HepG2 (cell line): ENCODE results near the gene ZNF670. TPM values are rescaled to one million over a fixed set of nuclear protein-coding genes. Genes with fewer than 3 reads are reported as not detected.

Source experiments
- BHLHE40 ChIP-seq: IDR thresholded peaks from 2 replicates; pipeline ENCODE4 v1.6.1; 2011; ENCODE audit warnings: low read length, improper control_type of control experiment
- CHD2 ChIP-seq: IDR thresholded peaks from 2 replicates; pipeline ENCODE4 v1.6.1; 2011; ENCODE audit warnings: low read depth, low read length, improper control_type of control experiment
- GTF2F1 ChIP-seq: fragments of 150-350 bp; IDR thresholded peaks from 2 replicates; pipeline ENCODE4 v1.6.1; 2014; ENCODE audit warnings: low read length
- HDAC2 ChIP-seq: sonication (generic); formaldehyde crosslinking; IDR thresholded peaks from 2 replicates; pipeline ENCODE4 v1.4.0; 2020; ENCODE audit warnings: missing genetic modification reagents
- HDAC6 ChIP-seq: fragments of 200-600 bp; sonication (generic); IDR thresholded peaks from 2 replicates; pipeline ENCODE4 v1.7.0; 2017; ENCODE audit warnings: mild to moderate bottlenecking, antibody characterized with exemption, low read length, low read depth
- KAT7 ChIP-seq: IDR thresholded peaks from 2 replicates; pipeline ENCODE4 v1.6.1; 2018; ENCODE audit warnings: borderline replicate concordance, missing compliant biosample characterization
- KDM4B ChIP-seq: sonication (generic); formaldehyde crosslinking; IDR thresholded peaks from 2 replicates; pipeline ENCODE4 v1.4.0; 2020; ENCODE audit warnings: missing genetic modification reagents
- REL ChIP-seq: sonication (generic); formaldehyde crosslinking; conservative IDR thresholded peaks from 2 replicates; pipeline ENCODE4 v1.8.0; 2022; ENCODE audit warnings: mild to moderate bottlenecking, missing genetic modification reagents, moderate library complexity
- SNAI1 ChIP-seq: sonication (generic); formaldehyde crosslinking; IDR thresholded peaks from 2 replicates; pipeline ENCODE4 v1.5.0; 2020; ENCODE audit warnings: mild to moderate bottlenecking, missing genetic modification reagents, borderline replicate concordance
- SRF ChIP-seq: IDR thresholded peaks from 2 replicates; pipeline ENCODE4 v1.6.1; 2011; ENCODE audit warnings: mild to moderate bottlenecking, low read depth, low read length, moderate library complexity
- TBL1XR1 ChIP-seq: fragments of 150-350 bp; IDR thresholded peaks from 2 replicates; pipeline ENCODE4 v1.6.1; 2014; ENCODE audit warnings: borderline replicate concordance, low read length; ENCODE audit not compliant: partially characterized antibody
- THYN1 ChIP-seq: sonication (generic); formaldehyde crosslinking; IDR thresholded peaks from 2 replicates; pipeline ENCODE4 v1.8.1; 2023; ENCODE audit warnings: low read depth, mild to moderate bottlenecking, moderate library complexity, missing genetic modification reagents, borderline replicate concordance
- ZNF20 ChIP-seq: sonication (generic); formaldehyde crosslinking; IDR thresholded peaks from 2 replicates; pipeline ENCODE4 v1.4.0; 2020; ENCODE audit warnings: mild to moderate bottlenecking, moderate library complexity, missing genetic modification reagents
- ZNF33A ChIP-seq: sonication (generic); formaldehyde crosslinking; IDR thresholded peaks from 2 replicates; pipeline ENCODE4 v1.5.1; 2020; ENCODE audit warnings: missing genetic modification reagents, mild to moderate bottlenecking, moderate library complexity, borderline replicate concordance
- ZNF747 ChIP-seq: sonication (generic); formaldehyde crosslinking; IDR thresholded peaks from 2 replicates; pipeline ENCODE4 v1.8.1; 2023; ENCODE audit warnings: missing genetic modification reagents, mild to moderate bottlenecking, borderline replicate concordance
- ZNF777 ChIP-seq: sonication (generic); formaldehyde crosslinking; IDR thresholded peaks from 2 replicates; pipeline ENCODE4 v1.4.0; 2020; ENCODE audit warnings: missing genetic modification reagents
- ZNF781 ChIP-seq: sonication (generic); formaldehyde crosslinking; IDR thresholded peaks from 2 replicates; pipeline ENCODE4 v1.5.1; 2020; ENCODE audit warnings: borderline replicate concordance, mild to moderate bottlenecking, missing genetic modification reagents; ENCODE audit errors: not compliant biosample characterization
- polyA plus RNA-seq, 8 experiments: library from polyadenylated mRNA; depleted of rRNA in 3 of 8; stranded (reverse) in 7 of 8; unstranded in 1 of 8; fragments of >200 nt; fragmentation: Illumina TruSeq in 4 of 8; extraction: Trizol in 4 of 8; gene quantifications; 2 replicates each; pipeline versions ENCODE4 v1.2.1 to v1.2.3, GENCODE V29; 2011 to 2016; ENCODE audit warnings: low read depth in 4 of 8, missing spikeins in 1 of 8, mixed read lengths in 1 of 8; ENCODE audit not compliant: insufficient read depth in 1 of 8
- total RNA-seq, 5 experiments: library from RNA; depleted of rRNA; stranded (reverse); fragments of >200 nt; fragmentation: Illumina TruSeq; extraction: Trizol; gene quantifications; 2 replicates each; pipeline ENCODE4 v1.2.3, GENCODE V29; 2016; ENCODE audit warnings: low read depth in 1 of 5
- TF ChIP-seq, protein P1 (sequence below): sonication (generic); formaldehyde crosslinking; IDR thresholded peaks from 2 replicates; pipeline ENCODE4 v1.9.0; 2021; ENCODE audit warnings: mild to moderate bottlenecking, missing genetic modification reagents
- TF ChIP-seq, protein P2 (sequence below): sonication (generic); formaldehyde crosslinking; IDR thresholded peaks from 2 replicates; pipeline ENCODE4 v1.8.0; 2022; ENCODE audit warnings: mild to moderate bottlenecking, missing genetic modification reagents, borderline replicate concordance

Gene ZNF670
- total and polyA plus RNA-seq, 2 of the 13 experiments (the other 11 are each of a cell fraction or from before 2014, with no cell fraction given), result 4.2 to 10.9 TPM

DNA sequence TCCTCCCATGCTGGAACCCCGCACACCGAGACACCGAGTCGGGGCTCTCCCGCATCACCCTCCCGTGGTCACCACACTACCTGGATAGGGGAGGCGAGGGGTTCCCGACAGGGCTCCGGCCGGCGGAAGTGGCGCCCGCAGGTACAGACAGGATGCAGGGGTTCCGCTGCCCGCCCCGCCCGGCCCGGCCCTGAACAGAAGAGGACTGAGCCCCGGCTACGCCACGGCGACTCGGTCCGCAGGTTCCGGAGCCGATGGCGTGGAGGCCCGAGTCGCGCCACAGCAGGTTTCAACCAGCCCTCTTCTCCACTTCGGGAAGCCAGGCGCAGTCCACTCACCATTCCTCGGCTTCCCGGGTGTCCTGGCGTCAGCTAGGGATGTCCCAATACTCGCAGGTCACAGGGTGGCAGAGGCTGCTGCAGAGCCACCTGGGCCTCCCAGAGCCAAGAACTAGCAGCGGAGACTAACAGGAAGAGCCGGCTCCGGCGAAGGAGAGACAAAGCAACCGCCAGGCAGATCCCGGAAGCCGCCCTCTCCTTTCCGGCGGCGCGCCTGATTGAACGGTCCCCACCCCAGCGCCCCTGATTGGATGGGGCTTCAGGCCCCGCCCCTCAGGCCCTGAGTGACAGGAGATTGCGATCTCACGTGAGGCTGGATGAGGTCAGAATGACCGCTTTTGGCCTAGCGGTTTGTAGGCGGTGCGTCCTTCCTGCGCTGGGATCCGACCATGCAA lies 25.4 kb upstream of the ZNF670 start, which contains the start of gene ZNF669 (continued):
- TF ChIP-seq, protein P1, sequence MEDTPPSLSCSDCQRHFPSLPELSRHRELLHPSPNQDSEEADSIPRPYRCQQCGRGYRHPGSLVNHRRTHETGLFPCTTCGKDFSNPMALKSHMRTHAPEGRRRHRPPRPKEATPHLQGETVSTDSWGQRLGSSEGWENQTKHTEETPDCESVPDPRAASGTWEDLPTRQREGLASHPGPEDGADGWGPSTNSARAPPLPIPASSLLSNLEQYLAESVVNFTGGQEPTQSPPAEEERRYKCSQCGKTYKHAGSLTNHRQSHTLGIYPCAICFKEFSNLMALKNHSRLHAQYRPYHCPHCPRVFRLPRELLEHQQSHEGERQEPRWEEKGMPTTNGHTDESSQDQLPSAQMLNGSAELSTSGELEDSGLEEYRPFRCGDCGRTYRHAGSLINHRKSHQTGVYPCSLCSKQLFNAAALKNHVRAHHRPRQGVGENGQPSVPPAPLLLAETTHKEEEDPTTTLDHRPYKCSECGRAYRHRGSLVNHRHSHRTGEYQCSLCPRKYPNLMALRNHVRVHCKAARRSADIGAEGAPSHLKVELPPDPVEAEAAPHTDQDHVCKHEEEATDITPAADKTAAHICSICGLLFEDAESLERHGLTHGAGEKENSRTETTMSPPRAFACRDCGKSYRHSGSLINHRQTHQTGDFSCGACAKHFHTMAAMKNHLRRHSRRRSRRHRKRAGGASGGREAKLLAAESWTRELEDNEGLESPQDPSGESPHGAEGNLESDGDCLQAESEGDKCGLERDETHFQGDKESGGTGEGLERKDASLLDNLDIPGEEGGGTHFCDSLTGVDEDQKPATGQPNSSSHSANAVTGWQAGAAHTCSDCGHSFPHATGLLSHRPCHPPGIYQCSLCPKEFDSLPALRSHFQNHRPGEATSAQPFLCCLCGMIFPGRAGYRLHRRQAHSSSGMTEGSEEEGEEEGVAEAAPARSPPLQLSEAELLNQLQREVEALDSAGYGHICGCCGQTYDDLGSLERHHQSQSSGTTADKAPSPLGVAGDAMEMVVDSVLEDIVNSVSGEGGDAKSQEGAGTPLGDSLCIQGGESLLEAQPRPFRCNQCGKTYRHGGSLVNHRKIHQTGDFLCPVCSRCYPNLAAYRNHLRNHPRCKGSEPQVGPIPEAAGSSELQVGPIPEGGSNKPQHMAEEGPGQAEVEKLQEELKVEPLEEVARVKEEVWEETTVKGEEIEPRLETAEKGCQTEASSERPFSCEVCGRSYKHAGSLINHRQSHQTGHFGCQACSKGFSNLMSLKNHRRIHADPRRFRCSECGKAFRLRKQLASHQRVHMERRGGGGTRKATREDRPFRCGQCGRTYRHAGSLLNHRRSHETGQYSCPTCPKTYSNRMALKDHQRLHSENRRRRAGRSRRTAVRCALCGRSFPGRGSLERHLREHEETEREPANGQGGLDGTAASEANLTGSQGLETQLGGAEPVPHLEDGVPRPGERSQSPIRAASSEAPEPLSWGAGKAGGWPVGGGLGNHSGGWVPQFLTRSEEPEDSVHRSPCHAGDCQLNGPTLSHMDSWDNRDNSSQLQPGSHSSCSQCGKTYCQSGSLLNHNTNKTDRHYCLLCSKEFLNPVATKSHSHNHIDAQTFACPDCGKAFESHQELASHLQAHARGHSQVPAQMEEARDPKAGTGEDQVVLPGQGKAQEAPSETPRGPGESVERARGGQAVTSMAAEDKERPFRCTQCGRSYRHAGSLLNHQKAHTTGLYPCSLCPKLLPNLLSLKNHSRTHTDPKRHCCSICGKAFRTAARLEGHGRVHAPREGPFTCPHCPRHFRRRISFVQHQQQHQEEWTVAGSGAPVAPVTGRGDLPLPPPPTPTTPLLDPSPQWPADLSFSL (CRISPR knock-in tag), result no peak
- TF ChIP-seq KAT7 (CRISPR knock-in tag), result peak; percentile 91; the same call in 1 of the 2 replicates
- peak; percentile 82 for TF ChIP-seq ZNF747 (CRISPR knock-in tag)
- TF ChIP-seq TBL1XR1, result no peak
- peak; percentile 75; the same call in 1 of the 2 replicates for TF ChIP-seq ZNF20 (CRISPR knock-in tag)
- TF ChIP-seq ZNF781 (CRISPR knock-in tag), result peak; percentile 22
- peak; percentile 71 for TF ChIP-seq HDAC2 (CRISPR knock-in tag)
- TF ChIP-seq GTF2F1, result no peak
- TF ChIP-seq BHLHE40, result peak; percentile 100
- 0 out of 2 replicates have a peak, but pooled peaks have one; percentile 11 for TF ChIP-seq CHD2
- TF ChIP-seq ZNF777 (CRISPR knock-in tag), result no peak
- 0 out of 2 replicates have a peak, but pooled peaks have one; percentile 36 for TF ChIP-seq REL (CRISPR knock-in tag)
- peak; percentile 17; the same call in 1 of the 2 replicates for TF ChIP-seq KDM4B (CRISPR knock-in tag)
- peak; percentile 50; the same call in 1 of the 2 replicates for TF ChIP-seq SRF
- no peak for TF ChIP-seq SNAI1 (CRISPR knock-in tag)
- TF ChIP-seq HDAC6, result no peak
- TF ChIP-seq, protein P2, sequence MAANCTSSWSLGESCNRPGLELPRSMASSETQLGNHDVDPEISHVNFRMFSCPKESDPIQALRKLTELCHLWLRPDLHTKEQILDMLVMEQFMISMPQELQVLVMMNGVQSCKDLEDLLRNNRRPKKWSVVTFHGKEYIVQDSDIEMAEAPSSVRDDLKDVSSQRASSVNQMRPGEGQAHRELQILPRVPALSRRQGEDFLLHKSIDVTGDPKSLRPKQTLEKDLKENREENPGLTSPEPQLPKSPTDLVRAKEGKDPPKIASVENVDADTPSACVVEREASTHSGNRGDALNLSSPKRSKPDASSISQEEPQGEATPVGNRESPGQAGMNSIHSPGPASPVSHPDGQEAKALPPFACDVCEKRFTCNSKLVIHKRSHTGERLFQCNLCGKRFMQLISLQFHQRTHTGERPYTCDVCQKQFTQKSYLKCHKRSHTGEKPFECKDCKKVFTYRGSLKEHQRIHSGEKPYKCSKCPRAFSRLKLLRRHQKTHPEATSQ (CRISPR knock-in tag), result 0 out of 2 replicates have a peak, but pooled peaks have one; percentile 75
- TF ChIP-seq ZNF33A, result no peak
- no peak for TF ChIP-seq THYN1 (CRISPR knock-in tag)
